ENCODE results near the gene ATP2B1. TPM values are rescaled to one million over a fixed set of nuclear protein-coding genes. Genes with fewer than 3 reads are reported as not detected.

The ATP2B1 gene
- total and polyA plus RNA-seq, 2 of the 13 experiments (the other 11 are each of a cell fraction or from before 2014, with no cell fraction given): 12.1 to 60.2 TPM

GRCh38 chr12:89709157-89709994 is 738 bp upstream of the ATP2B1 start (continued):
- TF ChIP-seq ZNF512 (CRISPR knock-in tag; IDR thresholded peaks at IDR 0.05) (no peak), THAP11 (CRISPR knock-in tag; IDR thresholded peaks at IDR 0.05) (peak; percentile 46; the same call in 1 of the 2 replicates), NONO (IDR thresholded peaks at IDR 0.05) (no peak), NONO (CRISPR knock-in tag; conservative IDR thresholded peaks at IDR 0.05) (peak; percentile 75; the same call in 1 of the 2 replicates), FOXO1 (CRISPR knock-in tag; IDR thresholded peaks at IDR 0.05) (no peak), ZNF547 (CRISPR knock-in tag; IDR thresholded peaks at IDR 0.05) (peak; percentile 54; the same call in 1 of the 2 replicates), ZNF451 (CRISPR knock-in tag; IDR thresholded peaks at IDR 0.05) (peak; percentile 14; the same call in 1 of the 2 replicates), ZNF563 (CRISPR knock-in tag; IDR thresholded peaks at IDR 0.05) (0 out of 2 replicates have a peak, but pooled peaks have one; percentile 23), NFKB2 (CRISPR knock-in tag; IDR thresholded peaks at IDR 0.05; ENCODE audit: borderline replicate concordance) (peak; percentile 40; the same call in 1 of the 2 replicates), HDAC1 (CRISPR knock-in tag; IDR thresholded peaks at IDR 0.05) (peak; percentile 77), ZNF639 (CRISPR knock-in tag; conservative IDR thresholded peaks at IDR 0.05) (no peak; the same call in 1 of the 2 replicates), RAD51 (IDR thresholded peaks at IDR 0.05; ENCODE audit: borderline replicate concordance) (peak; percentile 70; the same call in 1 of the 2 replicates), HNRNPLL (IDR thresholded peaks at IDR 0.05; ENCODE audit: low read depth, low read length, poor library complexity, severe bottlenecking) (peak; percentile 98), PHF20 (CRISPR knock-in tag; IDR thresholded peaks at IDR 0.05) (peak; percentile 38; the same call in 1 of the 2 replicates), CREM (IDR thresholded peaks at IDR 0.05) (peak; percentile 90), CREM (CRISPR knock-in tag; IDR thresholded peaks at IDR 0.05) (no peak), KDM3A (CRISPR knock-in tag; IDR thresholded peaks at IDR 0.05; ENCODE audit: low read depth) (0 out of 2 replicates have a peak, but pooled peaks have one; percentile 24), ERF (CRISPR knock-in tag; IDR thresholded peaks at IDR 0.05) (peak; percentile 60; the same call in 1 of the 2 replicates), ZNF784 (CRISPR knock-in tag; IDR thresholded peaks at IDR 0.05; ENCODE audit: borderline replicate concordance) (peak; percentile 65; the same call in 1 of the 2 replicates), ZFY (CRISPR knock-in tag; IDR thresholded peaks at IDR 0.05) (peak; percentile 59), HES4 (CRISPR knock-in tag; IDR thresholded peaks at IDR 0.05; ENCODE audit: borderline replicate concordance) (0 out of 2 replicates have a peak, but pooled peaks have one; percentile 70), NFYC (CRISPR knock-in tag; IDR thresholded peaks at IDR 0.05) (peak; percentile 86), RBM39 (IDR thresholded peaks at IDR 0.05; ENCODE audit: low read depth, low read length, poor library complexity, severe bottlenecking) (peak; percentile 60), MYC (CRISPR knock-in tag; IDR thresholded peaks at IDR 0.05; ENCODE audit: borderline replicate concordance) (peak; percentile 32), MED13 (CRISPR knock-in tag; IDR thresholded peaks at IDR 0.05) (peak; percentile 14; the same call in 1 of the 2 replicates)
